Breast epithelium (tissue), 3 donors: ENCODE measurements around the gene SEC24B.

ENCODE experiments used
- POLR2A ChIP-seq: fragments of 450-650 bp; IDR thresholded peaks from one replicate; pipeline ENCODE4 v1.6.1; 2016; ENCODE audit warnings: antibody characterized with exemption, mild to moderate bottlenecking, moderate library complexity
- POLR2AphosphoS5 ChIP-seq, 3 donors: sonication (generic); formaldehyde crosslinking; IDR thresholded peaks; one replicate each; pipeline ENCODE4 v1.6.1; 2017; ENCODE audit warnings: antibody characterized with exemption in 3 of 3

DNA sequence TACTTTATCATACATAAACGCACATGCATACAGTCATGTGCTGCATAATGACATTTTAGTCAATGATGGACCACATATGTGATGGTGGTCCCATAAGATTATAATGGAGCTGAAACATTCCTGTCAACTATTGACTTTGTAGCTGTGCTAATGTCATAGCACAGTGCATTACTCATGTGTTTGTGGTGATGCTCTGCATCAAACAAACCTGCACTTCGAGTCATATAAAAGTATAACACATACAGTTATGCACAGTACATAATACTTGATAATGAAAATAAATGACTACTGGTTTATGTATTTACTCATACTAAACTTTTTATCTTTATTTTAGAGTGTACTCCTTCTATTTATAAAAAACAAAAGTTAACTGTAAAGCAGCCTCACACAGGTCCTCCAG lies 65.9 kb downstream of the SEC24B start:
- TF ChIP-seq POLR2AphosphoS5 (IDR thresholded peaks at IDR 0.05) = no peak
- no peak for TF ChIP-seq POLR2A
